ENCODE data around the gene MTREX. TPM values are rescaled to one million over a fixed set of nuclear protein-coding genes. Genes with fewer than 3 reads are reported as not detected.
A peak's percentile ranks its signal among the peaks of the same experiment; 100 is the strongest.
"Not testable (repeated sequence)": the region's sequence is repeated elsewhere in the genome, so short reads cannot be mapped to it uniquely, and the experiment has no call there.

Gene MTREX
- total RNA-seq = 21.1 TPM

GRCh38 chr5:55307383-55308253, at the start of gene MTREX, which contains the start of gene DHX29:
TSS of gene MTREX (plus strand) at chr5:55307989. CDS start at chr5:55308014, 25 bp downstream.
TSS of gene DHX29 (minus strand) at chr5:55307694. CDS start at chr5:55307573, 121 bp downstream.
- DNase-seq (ENCODE audit: low spot score) = peak; percentile 94
- ATAC-seq = peak; percentile 95

DNA sequence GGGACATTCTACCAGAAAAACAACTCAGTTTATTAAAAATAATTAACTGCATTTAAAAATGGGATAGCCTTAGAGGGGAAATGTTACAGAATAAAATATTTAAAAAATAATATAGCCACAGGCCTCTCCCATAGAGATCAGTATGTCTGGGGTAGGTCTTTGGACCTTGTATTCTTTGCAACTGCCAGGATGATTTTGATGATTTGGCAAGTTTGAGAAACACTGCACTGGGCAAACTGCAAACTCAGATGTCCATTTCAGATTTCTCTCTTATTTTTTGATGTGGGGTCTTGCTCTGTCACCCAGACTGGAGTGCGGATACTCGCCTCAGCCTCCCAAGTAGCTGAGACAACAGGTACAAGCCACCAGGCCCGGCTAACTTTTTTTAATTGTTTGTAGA, 49.5 kb upstream of the MTREX start:
- DNase-seq (ENCODE audit: low spot score) = no peak

DNA sequence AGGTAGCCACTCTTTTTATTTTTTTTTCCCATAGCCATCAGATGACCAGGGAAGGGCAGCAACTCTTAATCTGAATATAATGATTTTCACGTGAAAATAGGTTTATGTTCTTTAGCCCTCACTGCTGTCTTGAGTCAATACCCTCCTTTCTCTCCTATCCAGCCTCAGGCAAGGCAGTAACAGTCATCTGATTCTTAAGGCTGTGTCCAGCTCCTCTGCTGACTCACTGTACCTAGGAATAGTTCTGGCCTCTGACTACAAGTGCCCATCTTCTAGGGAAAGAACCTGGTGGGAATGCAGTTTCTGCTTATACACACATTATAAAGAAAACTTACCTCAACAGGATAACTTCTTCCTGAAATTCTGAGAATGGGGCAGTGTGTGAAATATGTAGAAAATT, 31.0 kb upstream of the MTREX start:
- DNase-seq (ENCODE audit: low spot score) = no peak
- no peak for ATAC-seq

More for the DNA sequence above, 49.5 kb upstream of the MTREX start:
- ATAC-seq = peak; percentile 80

GRCh38 chr5:55278778-55279177, 29.0 kb upstream of the MTREX start:
- ATAC-seq (no peak), DNase-seq (ENCODE audit: low spot score) (no peak)

DNA sequence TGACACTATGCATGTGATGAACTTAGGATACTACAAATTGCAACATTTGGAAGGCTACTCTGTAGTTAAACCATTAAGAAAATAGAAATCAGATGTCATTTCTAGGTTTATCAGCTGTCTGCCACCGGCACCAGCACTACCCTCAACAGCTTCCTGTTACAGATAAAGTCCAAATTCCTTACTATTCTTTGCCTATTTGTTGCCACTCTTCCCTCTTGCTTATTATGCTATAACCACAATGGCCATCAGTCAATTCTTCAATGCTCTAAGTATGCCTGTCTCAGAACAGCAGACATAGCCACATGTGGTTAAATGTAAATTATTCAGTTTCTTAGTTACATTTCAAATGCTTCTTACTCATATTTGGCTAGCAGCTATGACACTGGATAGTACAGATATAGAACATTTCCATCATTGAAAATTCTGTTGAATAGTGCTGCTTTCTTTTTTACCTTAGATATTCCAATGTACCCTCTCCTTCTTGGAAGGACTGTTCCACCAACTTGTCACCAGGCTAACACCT, 21.3 kb upstream of the MTREX start:
- no peak for ATAC-seq

GRCh38 chr5:55289808-55290207, 18.0 kb upstream of the MTREX start:
- no peak for ATAC-seq
- no peak for DNase-seq (ENCODE audit: low spot score)

More for the DNA sequence above, 21.3 kb upstream of the MTREX start:
- no peak for DNase-seq (ENCODE audit: low spot score)

GRCh38 chr5:55290991-55291390, 16.8 kb upstream of the MTREX start:
- no peak for ATAC-seq

DNA sequence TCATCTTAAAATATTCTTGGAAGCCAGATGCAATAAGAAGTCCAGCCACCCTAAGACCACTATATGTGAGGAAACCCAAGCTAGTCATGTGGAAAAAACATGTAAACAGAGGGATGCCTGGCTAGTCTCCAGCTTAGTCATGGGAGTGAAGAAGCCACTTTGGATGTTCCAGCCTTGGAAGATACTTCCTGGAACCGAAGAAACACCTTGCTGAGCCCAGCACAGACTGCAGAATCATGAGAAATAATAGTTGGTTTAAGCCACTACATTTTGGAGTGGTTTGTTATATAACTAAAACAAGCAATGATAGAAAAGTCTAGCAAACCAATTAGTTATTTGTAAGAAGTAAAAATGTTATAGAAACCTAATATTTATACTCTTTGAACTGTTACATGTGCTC, 12.9 kb upstream of the MTREX start:
- DNase-seq (ENCODE audit: low spot score) (no peak), ATAC-seq (no peak)

More at GRCh38 chr5:55290991-55291390, 16.8 kb upstream of the MTREX start:
- DNase-seq (ENCODE audit: low spot score) = no peak

GRCh38 chr5:55300890-55301289, 6.9 kb upstream of the MTREX start:
- ATAC-seq (no peak), DNase-seq (ENCODE audit: low spot score) (no peak)

GRCh38 chr5:55303238-55303690, 4.5 kb upstream of the MTREX start:
- no peak for ATAC-seq
- DNase-seq (ENCODE audit: low spot score) = no peak

- DNase-seq (ENCODE audit: low spot score) (no peak), ATAC-seq (no peak)
These were observed 3.2 kb upstream of the MTREX start for GRCh38 chr5:55304584-55304983.

GRCh38 chr5:55305345-55305744, 2.4 kb upstream of the MTREX start:
- no peak for DNase-seq (ENCODE audit: low spot score)
- ATAC-seq = no peak

DNA sequence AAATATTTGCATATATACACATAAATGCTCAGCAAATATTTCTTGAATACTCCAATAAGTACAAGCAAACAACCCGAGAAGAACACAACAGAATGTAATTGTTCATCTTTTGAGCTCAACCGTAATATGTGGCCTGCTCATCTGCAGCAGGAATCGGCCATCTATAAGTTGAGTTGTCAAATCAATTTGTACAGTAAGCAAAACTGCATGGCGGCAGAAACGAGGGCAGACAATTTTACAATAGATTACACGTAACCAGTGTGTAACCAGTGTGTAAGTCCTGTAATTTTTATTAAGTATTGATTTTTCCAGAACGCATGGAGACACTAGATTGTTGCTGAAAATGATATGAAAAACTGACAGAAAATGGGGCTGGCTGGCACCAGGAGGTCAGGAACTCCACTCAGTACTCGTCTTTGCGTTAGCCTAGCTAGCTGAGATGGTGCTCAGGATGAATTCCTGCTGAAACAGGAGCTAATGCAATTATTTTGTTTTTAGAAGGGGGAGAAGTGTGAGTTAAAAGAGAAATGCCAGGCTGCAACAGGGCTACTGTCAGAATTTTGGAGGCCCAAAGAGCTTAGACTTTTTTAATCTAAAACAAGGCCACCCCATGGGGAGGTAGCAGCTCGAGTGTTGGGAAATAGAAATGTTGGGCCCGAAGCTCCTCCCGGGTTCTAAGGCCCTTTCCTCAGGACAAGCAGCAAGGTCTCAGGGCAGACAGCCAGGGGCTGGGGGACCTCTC, 977 bp upstream of the MTREX start:
- ATAC-seq (peak; percentile 32), DNase-seq (ENCODE audit: low spot score) (no peak)

DNA sequence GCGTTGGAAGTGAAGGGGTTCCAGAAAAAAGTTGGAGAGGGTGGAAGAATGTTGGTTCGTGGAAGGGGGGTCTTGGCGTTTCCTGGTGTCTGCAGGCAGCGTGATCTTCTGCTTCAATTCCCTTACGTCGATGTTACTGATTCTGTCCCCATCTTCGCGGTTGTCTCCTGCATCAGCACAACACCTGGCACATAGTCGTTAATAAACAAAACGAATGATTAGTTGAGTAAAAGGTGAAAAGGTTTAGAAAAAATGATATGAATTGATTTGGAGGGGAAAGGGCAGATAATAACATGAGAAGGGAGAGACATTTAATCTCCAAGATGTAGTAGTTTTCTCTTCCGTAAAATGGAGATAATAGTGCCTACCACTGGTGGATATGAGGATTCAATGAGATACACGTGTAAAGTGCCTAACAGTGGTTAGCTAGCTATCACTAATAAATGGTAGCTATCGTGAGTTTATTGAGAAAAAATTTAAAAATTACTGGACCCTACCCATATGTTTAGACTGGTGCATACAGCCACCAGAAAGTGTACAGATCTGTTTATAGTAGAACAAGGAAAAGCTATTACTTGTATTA, 556 bp downstream of the MTREX start:
- no peak for DNase-seq (ENCODE audit: low spot score)
- peak; percentile 18 for ATAC-seq

DNA sequence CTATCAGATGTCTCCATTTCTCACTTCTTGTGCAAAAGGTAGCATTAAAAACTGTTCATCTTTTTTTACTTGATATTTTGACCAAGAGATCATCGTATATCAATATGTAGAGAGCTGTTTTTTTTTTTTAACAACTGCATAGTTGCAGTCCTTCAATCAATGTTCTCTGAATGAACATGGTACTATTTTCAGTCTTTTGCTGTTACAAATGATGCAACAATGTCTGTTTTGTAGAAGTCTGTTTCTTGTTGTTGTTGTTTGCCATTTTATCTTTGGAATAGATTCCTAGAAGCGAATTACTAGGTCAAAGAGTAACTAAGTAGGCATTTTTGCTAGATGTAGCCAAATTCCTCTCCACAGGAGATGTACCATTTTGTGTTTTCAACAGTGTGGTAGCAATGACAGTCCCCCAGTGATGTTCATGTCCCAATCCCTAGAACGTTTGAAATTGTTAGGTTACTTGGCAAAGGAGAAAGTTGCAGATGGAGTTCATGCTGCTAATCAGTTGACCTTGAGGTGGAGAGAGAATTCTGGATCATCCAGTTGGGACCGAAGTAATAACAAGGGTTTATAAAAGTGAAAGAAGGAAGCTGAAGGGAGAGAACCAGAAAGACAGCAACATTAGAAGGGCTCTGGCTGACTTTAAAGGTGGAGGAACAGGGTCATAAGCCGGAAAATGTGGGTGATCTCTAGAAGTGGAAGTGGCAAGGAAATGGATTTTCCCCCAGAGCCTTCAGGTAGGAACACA, 6.3 kb downstream of the MTREX start:
- DNase-seq (ENCODE audit: low spot score) (no peak), ATAC-seq (no peak)

DNA sequence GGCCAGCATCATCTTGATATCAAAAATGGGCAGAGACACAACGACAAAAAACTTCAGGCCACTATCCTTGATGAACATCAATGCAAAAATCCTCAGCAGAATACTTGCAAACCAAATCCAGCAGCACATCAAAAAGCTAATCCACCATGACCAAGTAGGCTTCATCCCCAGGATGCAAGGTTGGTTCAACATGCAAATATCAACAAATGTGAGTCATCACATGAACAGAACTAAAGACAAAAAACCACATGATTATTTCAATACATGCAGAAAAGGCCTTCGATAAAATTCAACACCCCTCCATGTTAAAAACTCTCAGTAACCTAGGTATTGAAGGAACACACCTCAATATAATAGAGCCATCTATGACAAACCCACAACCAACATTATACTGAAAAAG, 8.5 kb downstream of the MTREX start:
- DNase-seq (ENCODE audit: low spot score) (no peak), ATAC-seq (no peak)

- DNase-seq (ENCODE audit: low spot score) = no peak
- ATAC-seq = no peak
These were observed 9.0 kb downstream of the MTREX start for GRCh38 chr5:55316837-55317236.

- not testable (repeated sequence) for DNase-seq (ENCODE audit: low spot score); ATAC-seq
These were observed 10.4 kb downstream of the MTREX start for GRCh38 chr5:55318237-55318636.

- DNase-seq (ENCODE audit: low spot score) (no peak), ATAC-seq (no peak)
These were observed 11.7 kb downstream of the MTREX start for GRCh38 chr5:55319491-55319890.

DNA sequence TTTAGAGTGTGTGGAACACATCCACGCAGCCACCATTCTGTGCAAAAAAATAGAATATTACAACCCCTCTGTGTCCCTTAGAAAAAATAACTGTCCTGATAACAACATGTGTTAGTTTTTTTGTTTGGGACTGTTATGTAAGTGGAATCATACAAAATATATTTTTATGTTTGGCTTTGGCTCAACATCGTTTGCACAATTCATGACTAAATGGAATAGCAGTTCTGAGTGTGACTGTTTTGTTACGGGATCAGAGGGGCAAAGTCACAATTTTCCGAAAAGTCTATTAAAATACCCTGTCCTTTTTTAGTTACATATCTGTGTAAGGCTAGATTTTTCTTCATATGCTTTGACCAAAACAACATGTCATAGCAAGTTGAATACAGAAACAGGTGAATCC, 12.8 kb downstream of the MTREX start:
- DNase-seq (ENCODE audit: low spot score) (no peak), ATAC-seq (no peak)
